ENCODE measurements around the gene NUP160. TPM values are rescaled to one million over a fixed set of nuclear protein-coding genes. Genes with fewer than 3 reads are reported as not detected.

Gene NUP160
- total and polyA plus RNA-seq, 2 of the 8 experiments (the other 6 are each of a cell fraction or from before 2014, with no cell fraction given) = 44.6 to 100 TPM

DNA sequence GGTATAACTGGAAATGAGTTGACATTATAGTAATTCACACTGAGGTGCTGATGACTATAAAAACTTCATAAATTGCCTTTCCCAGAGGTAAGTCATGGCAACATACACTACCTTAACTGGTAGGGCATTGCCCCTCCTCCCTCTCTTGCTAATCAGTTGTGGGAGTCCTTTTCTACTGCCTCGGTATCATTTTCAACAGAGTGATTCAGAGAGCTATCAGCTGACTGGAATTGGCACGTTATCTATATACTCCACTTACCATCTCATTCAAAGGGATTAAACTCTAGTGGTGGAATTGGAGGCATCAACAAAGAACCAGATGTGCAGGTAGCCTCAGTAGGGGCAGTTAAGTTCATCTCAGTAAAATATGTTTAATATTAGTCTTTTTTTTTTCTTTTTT lies 8.0 kb upstream of the NUP160 start:
- Histone ChIP-seq H3K4ac (replicated peaks; ENCODE audit: insufficient read length, low read depth, low read length) (no peak overlapping the region), H2BK20ac (ENCODE audit: low read length) (no peak overlapping the region), H3K23me2 (ENCODE audit: low read depth, low read length) (no peaks in the 10 kb centered on the region), H2BK5ac (ENCODE audit: low read depth, low read length) (no peak overlapping the region), H3K36me3 (ENCODE audit: control insufficient read depth in 2 of 4, insufficient read depth in 4 of 4, low read length in 3 of 4) (no peaks in the 10 kb centered on the region), H3K79me1 (ENCODE audit: low read depth, low read length) (no peaks in the 10 kb centered on the region), H4K20me1 (replicated peaks in 1 of 2; ENCODE audit: control insufficient read depth in 1 of 2, insufficient read depth in 2 of 2, low read length in 2 of 2) (no peaks in the 10 kb centered on the region), H2AFZ (ENCODE audit: low read length) (no peak overlapping the region), H2BK120ac (replicated peaks; ENCODE audit: low read depth, low read length) (no peak overlapping the region), H3K9me3 (ENCODE audit: insufficient read depth in 2 of 2, low read depth in 1 of 2, low read length in 1 of 2) (no peaks in the 10 kb centered on the region), H2AK5ac (ENCODE audit: low read depth, low read length) (no peak overlapping the region), H3K27ac (ENCODE audit: low read depth, low read length) (no peak overlapping the region), H3K79me2 (ENCODE audit: control insufficient read depth in 1 of 2, insufficient read depth in 2 of 2, low read length in 2 of 2) (no peaks in the 10 kb centered on the region), H4K91ac (replicated peaks; ENCODE audit: insufficient read length, low read length) (no peak overlapping the region), H2BK15ac (ENCODE audit: low read length) (no peak overlapping the region), H2BK12ac (ENCODE audit: low read depth, low read length) (no peak overlapping the region), H3K27me3 (replicated peaks in 1 of 4; ENCODE audit: control insufficient read depth in 3 of 4, extremely low read depth in 1 of 4, insufficient read depth in 3 of 4, low read length in 3 of 4) (no peaks in the 10 kb centered on the region), H3K4me1 (replicated peaks in 1 of 4; ENCODE audit: control insufficient read depth in 3 of 4, insufficient read depth in 4 of 4, low read length in 3 of 4) (no peaks in the 10 kb centered on the region), H3K56ac (replicated peaks; ENCODE audit: insufficient read length, low read depth, low read length) (no peak overlapping the region), H3K14ac (ENCODE audit: insufficient read length) (no peak overlapping the region), H3K18ac (ENCODE audit: extremely low read depth, low read length) (no peak overlapping the region), H3K4me2 (ENCODE audit: insufficient read depth in 1 of 2, low read depth in 2 of 2, low read length in 2 of 2) (no peak overlapping the region), H3K9ac (replicated peaks in 1 of 4; ENCODE audit: extremely low read depth in 1 of 4, low read depth in 3 of 4, low read length in 3 of 4) (no peak overlapping the region), H4K8ac (ENCODE audit: extremely low read depth, insufficient read depth, low read length) (no peak overlapping the region), H4K5ac (ENCODE audit: insufficient read length, low read depth, low read length) (no peak overlapping the region), H3K23ac (ENCODE audit: insufficient read length) (no peak overlapping the region), H3K4me3 (ENCODE audit: extremely low read depth in 1 of 4, insufficient read depth in 2 of 4, low read depth in 3 of 4, low read length in 4 of 4) (no peak overlapping the region)
- ChIA-PET CTCF (ENCODE audit: partially characterized antibody) (interaction anchor here (0.6 kb wide), 1 partner anchor 223 kb away, joined by 3 read pairs; no protein-coding TSS in a partner anchor), POLR2A (ENCODE audit: partially characterized antibody) (interaction anchor here (0.7 kb wide), 1 partner anchor 16 kb away, joined by 3 read pairs; no protein-coding TSS in a partner anchor)
- WGBS, 2 experiments (ENCODE audit: extremely low coverage in 1 of 2, insufficient coverage in 1 of 2, insufficient read length in 1 of 2, insufficient replicate concordance in 2 of 2, low coverage in 1 of 2, low lambda C conversion rate in 2 of 2, missing lambda C conversion rate in 1 of 2) = 92% methylated on average over 2 of the region's 2 CpGs; no CpG with 5 or more reads in 1 of the 2 experiments
- FAIRE-seq (no peak), DNase-seq (ENCODE audit: low read depth in 1 of 2, low spot score in 2 of 2) (no peak)
- TF ChIP-seq RFX5 (IDR thresholded peaks at IDR 0.05; ENCODE audit: borderline replicate concordance, low read depth, low read length) (no peak), PHF8 (conservative IDR thresholded peaks at IDR 0.05; ENCODE audit: low read depth, low read length) (no peak), TAF7 (optimal IDR thresholded peaks at IDR 0.05; ENCODE audit: borderline replicate concordance, low read depth, low read length) (no peak), CTCF (IDR thresholded peaks at IDR 0.05; ENCODE audit: control extremely low read depth in 1 of 3, insufficient read depth in 1 of 3, low read depth in 1 of 3, low read length in 3 of 3) (no peak), CHD1 (IDR thresholded peaks at IDR 0.05; ENCODE audit: low read depth, low read length) (no peak), CBX5 (IDR thresholded peaks at IDR 0.05; ENCODE audit: low read depth, low read length) (no peak), NANOG (IDR thresholded peaks at IDR 0.05; ENCODE audit: insufficient read depth, low read depth, low read length, poor library complexity, severe bottlenecking) (no peak), TEAD4 (IDR thresholded peaks at IDR 0.05; ENCODE audit: low read depth, low read length) (no peak), EGR1 (IDR thresholded peaks at IDR 0.05; ENCODE audit: borderline replicate concordance, low read depth, low read length) (no peak), SRF (IDR thresholded peaks at IDR 0.05; ENCODE audit: low read depth, low read length) (no peak), FOSL1 (IDR thresholded peaks at IDR 0.05; ENCODE audit: insufficient read depth, low read depth, low read length) (no peak)
